GM13976 (cell line): Measurements from ENCODE around the gene SLC35F1.

Experiments
- DNase-seq: peaks from one replicate; pipeline ENCODE4 v3.0.0; 2012; ENCODE audit warnings: low spot score
- in situ Hi-C: fragments of 300-500 bp; cut with MboI; formaldehyde crosslinking; loops from one replicate; pipeline ENCODE4 v1.12.0; 2022; ENCODE audit warnings: low sequenced_read_pairs, mixed read lengths, inconsistent platforms; ENCODE audit not compliant: unreplicated experiment
- TF ChIP-seq, protein P1 (sequence below): IDR thresholded peaks from 2 replicates; pipeline ENCODE4 v1.5.1; 2012; ENCODE audit warnings: borderline replicate concordance, mild to moderate bottlenecking; ENCODE audit not compliant: insufficient read depth; ENCODE audit errors: extremely low read depth, missing control alignments, control extremely low read depth

SLC35F1 gene

DNA sequence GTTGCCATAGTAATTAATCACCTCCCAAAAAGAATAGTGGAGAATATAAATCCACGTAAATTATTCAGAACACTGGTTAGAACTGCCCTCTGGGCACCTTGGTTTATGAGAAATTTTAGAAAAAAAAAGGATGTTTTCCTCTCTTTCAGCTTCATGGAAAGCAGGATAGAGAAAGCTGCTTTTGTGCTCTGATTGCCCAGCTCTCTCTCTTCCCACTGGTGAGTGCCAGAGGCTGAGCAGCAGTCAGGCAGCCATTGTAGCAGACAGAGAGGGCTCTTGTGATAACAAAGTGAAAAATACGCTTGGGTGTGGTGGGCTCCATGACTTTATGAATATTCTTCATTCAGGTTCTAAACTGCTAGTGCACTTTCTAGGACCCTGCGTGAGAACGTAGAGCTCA lies 26.4 kb downstream of the SLC35F1 start:
- DNase-seq: no peak
- in situ Hi-C loops: no loop called here
- TF ChIP-seq, protein P1, sequence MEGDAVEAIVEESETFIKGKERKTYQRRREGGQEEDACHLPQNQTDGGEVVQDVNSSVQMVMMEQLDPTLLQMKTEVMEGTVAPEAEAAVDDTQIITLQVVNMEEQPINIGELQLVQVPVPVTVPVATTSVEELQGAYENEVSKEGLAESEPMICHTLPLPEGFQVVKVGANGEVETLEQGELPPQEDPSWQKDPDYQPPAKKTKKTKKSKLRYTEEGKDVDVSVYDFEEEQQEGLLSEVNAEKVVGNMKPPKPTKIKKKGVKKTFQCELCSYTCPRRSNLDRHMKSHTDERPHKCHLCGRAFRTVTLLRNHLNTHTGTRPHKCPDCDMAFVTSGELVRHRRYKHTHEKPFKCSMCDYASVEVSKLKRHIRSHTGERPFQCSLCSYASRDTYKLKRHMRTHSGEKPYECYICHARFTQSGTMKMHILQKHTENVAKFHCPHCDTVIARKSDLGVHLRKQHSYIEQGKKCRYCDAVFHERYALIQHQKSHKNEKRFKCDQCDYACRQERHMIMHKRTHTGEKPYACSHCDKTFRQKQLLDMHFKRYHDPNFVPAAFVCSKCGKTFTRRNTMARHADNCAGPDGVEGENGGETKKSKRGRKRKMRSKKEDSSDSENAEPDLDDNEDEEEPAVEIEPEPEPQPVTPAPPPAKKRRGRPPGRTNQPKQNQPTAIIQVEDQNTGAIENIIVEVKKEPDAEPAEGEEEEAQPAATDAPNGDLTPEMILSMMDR: no peak

DNA sequence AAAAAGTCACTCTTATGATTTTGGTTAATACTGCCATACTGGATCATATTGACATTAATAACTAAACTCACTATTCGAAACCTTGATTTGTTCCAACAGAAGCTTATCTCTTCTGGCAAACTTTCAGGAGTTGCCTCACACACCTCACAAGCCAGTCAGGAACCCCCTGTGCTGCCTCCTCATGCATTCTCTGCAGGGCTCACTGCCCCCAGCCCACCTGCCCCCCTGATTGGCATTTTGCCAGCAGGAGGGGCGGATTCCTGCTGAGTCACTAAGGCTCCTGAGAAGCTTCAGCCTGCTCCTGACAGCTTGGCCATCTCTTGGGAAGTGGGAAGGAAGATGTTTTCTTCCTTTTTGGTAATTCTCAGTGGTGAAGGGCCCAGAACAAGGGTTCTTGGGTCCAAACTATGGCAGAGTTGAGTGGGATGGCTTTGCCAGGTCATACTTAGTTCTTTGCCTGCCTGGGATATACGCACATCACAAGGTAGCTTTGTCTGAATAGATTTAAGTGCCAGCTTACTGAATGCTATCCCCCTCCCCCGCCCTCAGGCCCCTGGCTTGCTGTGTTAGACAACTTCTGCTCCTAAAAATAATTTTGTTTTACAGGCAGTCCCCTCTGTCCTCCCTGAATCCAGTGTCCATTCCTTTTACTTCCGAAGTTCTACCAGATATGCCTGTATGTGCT lies 31.4 kb downstream of the SLC35F1 start:
- TF ChIP-seq, protein P1: no peak
- in situ Hi-C loops: no loop called here
- DNase-seq: no peak

DNA sequence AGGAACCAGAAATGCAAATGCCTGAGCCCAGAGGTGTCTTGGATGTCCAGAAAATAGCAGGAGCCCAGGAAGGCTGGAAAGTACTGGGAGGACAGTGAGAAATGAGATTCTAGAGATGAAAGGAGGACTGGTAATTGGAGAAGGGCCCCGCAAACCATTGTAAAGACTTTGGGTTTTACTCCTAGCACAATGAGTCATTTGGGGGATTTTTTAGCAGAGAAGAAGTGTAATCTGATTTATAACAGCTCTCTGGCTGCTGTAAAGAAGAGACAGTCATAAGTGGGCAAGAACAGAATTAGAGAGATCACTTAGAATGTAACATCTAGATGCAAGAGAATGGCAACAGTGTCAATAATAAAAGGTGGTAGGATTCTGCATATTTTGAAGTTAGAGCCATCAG lies 40.2 kb downstream of the SLC35F1 start:
- TF ChIP-seq, protein P1: no peak
- in situ Hi-C loops: no loop called here
- DNase-seq: no peak

DNA sequence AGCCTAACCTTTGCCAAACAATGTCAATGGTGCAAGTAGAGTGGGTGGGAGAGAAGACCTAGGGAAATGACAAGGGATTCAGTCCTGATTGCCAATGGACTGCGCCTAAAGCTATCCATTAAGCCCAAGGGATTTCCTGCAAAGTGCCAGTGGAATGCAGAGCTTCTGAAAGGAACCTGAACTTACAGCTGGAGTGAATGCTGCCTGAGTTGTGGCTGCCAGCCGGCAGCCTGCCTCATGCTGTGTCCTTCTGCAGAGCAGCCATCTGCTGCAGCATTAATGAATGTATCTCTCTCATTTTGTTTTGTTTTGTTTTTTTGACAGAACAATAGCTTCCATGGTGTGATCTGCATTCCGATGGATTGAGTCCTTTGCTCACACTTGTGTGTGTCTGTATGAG lies 44.7 kb downstream of the SLC35F1 start:
- DNase-seq: no peak
- TF ChIP-seq, protein P1: no peak
- in situ Hi-C loops: no loop called here

DNA sequence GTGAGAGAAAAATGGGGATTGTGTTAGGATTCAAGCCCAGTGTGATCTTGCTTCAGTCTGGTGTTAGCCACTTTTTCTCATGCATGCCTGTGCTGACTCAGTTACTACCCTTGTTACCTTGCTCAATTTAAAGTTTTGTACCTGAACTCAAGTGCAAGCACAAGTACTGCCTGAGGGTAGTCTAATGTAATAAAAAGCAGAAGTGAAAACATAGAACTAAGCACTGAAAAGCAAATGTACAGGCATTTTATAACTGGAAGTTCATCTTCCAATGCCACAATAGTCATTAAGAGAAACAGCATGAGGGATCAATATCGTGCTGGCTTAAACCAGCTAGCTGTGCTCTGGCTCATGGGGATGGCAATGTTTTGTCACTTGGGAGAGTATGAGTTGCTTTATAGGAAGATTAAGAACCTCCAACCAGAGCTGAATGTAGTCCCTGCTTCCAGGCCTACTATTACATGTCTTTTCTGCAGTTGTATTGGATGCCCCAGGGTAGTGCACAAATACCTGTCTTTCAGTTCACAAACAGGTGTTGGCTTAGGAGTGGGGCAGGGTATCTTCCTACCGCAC lies 48.7 kb downstream of the SLC35F1 start:
- no peak for DNase-seq
- in situ Hi-C loops: no loop called here
- TF ChIP-seq, protein P1: no peak

DNA sequence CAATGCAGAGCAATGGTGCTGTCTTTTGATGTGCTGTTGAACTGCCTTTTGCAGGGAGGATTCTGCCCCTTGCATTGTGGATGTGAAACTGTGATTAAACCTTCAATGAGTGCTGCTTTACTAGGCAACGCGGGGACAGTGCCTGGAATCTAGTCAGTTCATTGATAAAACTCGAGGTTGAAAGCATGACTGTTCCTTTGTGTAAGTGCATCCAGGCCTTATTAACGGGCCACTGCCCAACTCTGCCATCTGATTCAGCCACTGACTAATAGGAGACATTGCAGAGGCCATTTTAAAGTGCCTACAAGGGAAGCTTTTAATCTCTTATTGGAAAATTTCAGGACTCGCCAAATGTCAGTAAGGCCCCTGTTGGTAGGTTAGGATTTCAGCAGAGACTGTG lies 49.3 kb downstream of the SLC35F1 start:
- no peak for DNase-seq
- TF ChIP-seq, protein P1: no peak
- in situ Hi-C loops: no loop called here
